Breast epithelium (tissue), 3 donors: ENCODE data around the gene CKLF.

Experiments
- POLR2A ChIP-seq: fragments of 450-650 bp; IDR thresholded peaks from one replicate; pipeline ENCODE4 v1.6.1; 2016; ENCODE audit warnings: antibody characterized with exemption, mild to moderate bottlenecking, moderate library complexity
- POLR2AphosphoS5 ChIP-seq, 3 donors: sonication (generic); formaldehyde crosslinking; IDR thresholded peaks; one replicate each; pipeline ENCODE4 v1.6.1; 2017; ENCODE audit warnings: antibody characterized with exemption in 3 of 3
- TF ChIP-seq, protein P1 (sequence below), 3 donors: fragments of 450-650 bp; IDR thresholded peaks; one replicate each; pipeline ENCODE4 v1.5.1; 2016 to 2017; ENCODE audit warnings: antibody characterized with exemption in 3 of 3, mild to moderate bottlenecking in 3 of 3, moderate library complexity in 3 of 3

DNA sequence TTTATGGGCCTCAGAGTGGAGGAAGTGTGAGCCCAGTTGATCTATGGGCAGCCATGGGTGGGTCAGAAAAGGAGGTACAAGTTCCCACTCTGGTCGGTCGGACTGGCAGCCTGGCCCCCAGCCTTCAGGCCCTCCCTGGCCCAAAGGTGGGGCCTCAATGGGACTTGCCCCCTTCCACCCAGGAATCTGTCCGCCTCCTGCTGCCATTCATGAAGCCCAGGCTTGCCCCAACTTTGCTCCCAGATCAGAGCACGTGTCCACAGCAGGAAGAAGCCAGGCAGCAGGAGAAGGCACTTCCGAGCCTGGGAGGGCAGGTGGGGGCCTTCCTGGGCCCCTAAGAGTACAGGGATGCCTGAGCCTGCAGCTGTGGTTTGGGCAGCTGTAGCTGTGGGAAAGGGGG, 49.1 kb downstream of the CKLF start:
- TF ChIP-seq, protein P1, sequence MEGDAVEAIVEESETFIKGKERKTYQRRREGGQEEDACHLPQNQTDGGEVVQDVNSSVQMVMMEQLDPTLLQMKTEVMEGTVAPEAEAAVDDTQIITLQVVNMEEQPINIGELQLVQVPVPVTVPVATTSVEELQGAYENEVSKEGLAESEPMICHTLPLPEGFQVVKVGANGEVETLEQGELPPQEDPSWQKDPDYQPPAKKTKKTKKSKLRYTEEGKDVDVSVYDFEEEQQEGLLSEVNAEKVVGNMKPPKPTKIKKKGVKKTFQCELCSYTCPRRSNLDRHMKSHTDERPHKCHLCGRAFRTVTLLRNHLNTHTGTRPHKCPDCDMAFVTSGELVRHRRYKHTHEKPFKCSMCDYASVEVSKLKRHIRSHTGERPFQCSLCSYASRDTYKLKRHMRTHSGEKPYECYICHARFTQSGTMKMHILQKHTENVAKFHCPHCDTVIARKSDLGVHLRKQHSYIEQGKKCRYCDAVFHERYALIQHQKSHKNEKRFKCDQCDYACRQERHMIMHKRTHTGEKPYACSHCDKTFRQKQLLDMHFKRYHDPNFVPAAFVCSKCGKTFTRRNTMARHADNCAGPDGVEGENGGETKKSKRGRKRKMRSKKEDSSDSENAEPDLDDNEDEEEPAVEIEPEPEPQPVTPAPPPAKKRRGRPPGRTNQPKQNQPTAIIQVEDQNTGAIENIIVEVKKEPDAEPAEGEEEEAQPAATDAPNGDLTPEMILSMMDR (IDR thresholded peaks at IDR 0.05): no peak
- no peak for TF ChIP-seq POLR2A
- TF ChIP-seq POLR2AphosphoS5 (IDR thresholded peaks at IDR 0.05): no peak
